GM12891 (cell line): ENCODE data around the gene PEAK1.
A peak's percentile ranks its signal among the peaks of the same experiment; 100 is the strongest.

Experiments
- DNase-seq: peaks from one replicate; pipeline ENCODE4 v3.0.0; 2011; ENCODE audit warnings: low spot score; ENCODE audit not compliant: insufficient read length
- FAIRE-seq: peaks from 2 replicates; lab custom pipeline; 2011; peaks lifted over from hg19 to GRCh38; lab: Jason Lieb, UNC
- PAX5 ChIP-seq: IDR thresholded peaks from 2 replicates; pipeline ENCODE4 v1.6.1; 2011; ENCODE audit warnings: low read length, moderate library complexity, mild to moderate bottlenecking; ENCODE audit not compliant: insufficient read depth, severe bottlenecking
- POLR2A ChIP-seq: IDR thresholded peaks from 2 replicates; pipeline ENCODE4 v1.6.1; 2011; ENCODE audit warnings: low read depth, low read length, control low read depth
- POLR2AphosphoS5 ChIP-seq: IDR thresholded peaks from 2 replicates; pipeline ENCODE4 v1.6.1; 2011; ENCODE audit warnings: low read depth, low read length, control low read depth
- POU2F2 ChIP-seq: IDR thresholded peaks from 2 replicates; pipeline ENCODE4 v1.6.1; 2011; ENCODE audit warnings: low read depth, mild to moderate bottlenecking, control low read depth, low read length, moderate library complexity
- SPI1 ChIP-seq: IDR thresholded peaks from 2 replicates; pipeline ENCODE4 v1.6.1; 2011; ENCODE audit warnings: low read depth, low read length, control low read depth
- TAF1 ChIP-seq: IDR thresholded peaks from 2 replicates; pipeline ENCODE4 v1.6.1; 2011; ENCODE audit warnings: low read depth, low read length, control low read depth

Gene PEAK1

DNA sequence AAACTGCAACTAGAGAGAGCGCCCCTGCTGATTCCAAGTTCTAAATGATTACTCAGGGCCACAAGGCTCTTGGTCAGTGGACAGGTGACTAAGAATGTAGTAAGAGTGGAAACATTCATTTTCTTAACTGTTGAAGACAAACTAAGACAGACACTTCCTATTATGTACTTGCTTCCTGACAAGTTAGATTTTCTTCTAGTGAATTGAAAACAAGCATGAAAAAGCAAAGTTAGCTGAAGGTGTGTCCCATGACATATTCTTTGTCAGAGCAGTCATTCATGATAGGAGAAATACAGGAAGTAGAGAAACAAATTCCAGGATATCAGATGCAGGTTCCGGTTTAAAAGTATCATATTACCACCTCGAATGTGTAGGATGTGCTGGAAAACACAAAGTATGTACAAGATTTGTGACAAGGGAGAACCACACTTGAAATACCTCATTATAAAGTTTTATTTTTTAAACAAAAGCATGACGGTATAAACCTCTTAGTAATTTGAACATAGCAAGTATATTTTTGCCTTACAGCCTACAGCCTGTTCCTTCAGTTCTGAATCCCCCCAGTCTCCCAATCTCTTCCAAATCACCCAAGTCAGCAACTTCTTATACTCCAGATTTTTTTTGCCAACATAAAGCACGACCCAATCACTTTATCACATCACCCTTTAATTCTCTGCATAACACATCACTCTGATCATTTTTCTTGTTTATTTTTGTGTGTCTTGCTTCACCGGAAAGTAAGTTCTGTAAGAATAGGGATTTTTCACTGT is 355.2 kb downstream of the PEAK1 start:
- FAIRE-seq (no peak), DNase-seq (no peak)
- TF ChIP-seq POLR2A: no peak

- TF ChIP-seq PAX5: no peak
- no peak for TF ChIP-seq POLR2A
- TF ChIP-seq POLR2AphosphoS5: no peak
- no peak for TF ChIP-seq POU2F2
- TF ChIP-seq TAF1: no peak
- no peak for TF ChIP-seq SPI1
- DNase-seq (no peak), FAIRE-seq (no peak)
These were observed 355.8 kb downstream of the PEAK1 start for GRCh38 chr15:77064063-77064462.

DNA sequence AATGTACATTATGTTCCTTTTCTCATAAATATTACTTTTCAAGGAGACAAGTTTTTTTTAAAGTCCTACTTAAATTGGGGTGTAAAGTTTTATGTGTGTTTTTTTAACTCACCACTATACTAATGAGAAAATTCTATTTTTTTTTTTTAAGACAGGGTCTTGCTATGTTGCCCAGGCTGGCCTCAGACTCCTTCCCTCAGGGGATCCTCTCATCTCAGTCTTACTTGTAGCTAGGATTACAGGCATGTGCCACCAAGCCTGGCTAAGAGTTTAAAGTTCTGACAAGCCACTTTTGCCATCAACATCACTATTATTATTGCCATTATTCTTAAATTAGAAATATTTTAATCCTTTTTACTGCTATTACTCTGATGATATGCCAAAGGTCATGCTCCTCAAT is 356.7 kb downstream of the PEAK1 start:
- DNase-seq (no peak), FAIRE-seq (no peak)
- TF ChIP-seq TAF1 (no peak), POLR2AphosphoS5 (no peak), POU2F2 (no peak), SPI1 (no peak), PAX5 (no peak), POLR2A (no peak)

GRCh38 chr15:77060546-77060945 is 359.4 kb downstream of the PEAK1 start:
- DNase-seq (no peak), FAIRE-seq (no peak)
- TF ChIP-seq PAX5: no peak
- no peak for TF ChIP-seq POLR2AphosphoS5
- no peak for TF ChIP-seq SPI1

DNA sequence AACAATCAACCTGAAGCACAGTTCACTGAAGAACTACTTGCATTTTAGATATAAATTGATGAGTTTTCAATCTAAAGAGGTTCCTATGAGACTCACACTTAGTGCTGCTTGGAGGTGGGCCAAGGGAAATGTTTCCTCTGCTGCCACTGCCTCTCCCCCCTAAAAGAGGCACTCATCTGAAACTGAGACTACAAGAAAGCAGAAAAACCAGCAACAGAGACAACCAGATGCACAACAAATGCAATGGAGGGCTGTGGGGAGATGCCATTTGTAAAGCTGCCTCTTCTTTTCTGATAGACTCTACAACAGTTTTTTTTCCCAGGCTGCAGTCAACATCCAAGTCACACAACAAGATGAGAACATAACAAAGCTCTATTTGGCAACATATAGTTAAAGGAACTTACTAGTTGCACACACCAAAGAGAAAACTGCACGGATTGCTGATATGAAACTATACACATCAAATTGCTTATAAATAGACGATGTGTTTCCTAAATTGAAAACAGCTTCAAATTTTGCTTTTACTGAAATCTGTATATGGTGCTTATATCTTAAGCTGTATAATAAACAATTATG is 360.0 kb downstream of the PEAK1 start:
- FAIRE-seq (peak; percentile 16), DNase-seq (no peak)

GRCh38 chr15:77058468-77058867 is 361.4 kb downstream of the PEAK1 start:
- TF ChIP-seq POLR2AphosphoS5 (no peak), POU2F2 (no peak), SPI1 (no peak), PAX5 (no peak), POLR2A (no peak), TAF1 (no peak)
- no peak for FAIRE-seq
- DNase-seq: no peak

More for the DNA sequence above, 360.0 kb downstream of the PEAK1 start:
- no peak for TF ChIP-seq POLR2AphosphoS5
- TF ChIP-seq POU2F2: no peak
- TF ChIP-seq TAF1: no peak
- TF ChIP-seq SPI1: no peak
- no peak for TF ChIP-seq PAX5
- no peak for TF ChIP-seq POLR2A

- DNase-seq: no peak
- TF ChIP-seq POLR2AphosphoS5: no peak
- TF ChIP-seq POU2F2: no peak
- no peak for TF ChIP-seq PAX5
- no peak for TF ChIP-seq TAF1
- no peak for TF ChIP-seq POLR2A
- no peak for TF ChIP-seq SPI1
These were observed 362.2 kb downstream of the PEAK1 start for GRCh38 chr15:77057685-77058084.

DNA sequence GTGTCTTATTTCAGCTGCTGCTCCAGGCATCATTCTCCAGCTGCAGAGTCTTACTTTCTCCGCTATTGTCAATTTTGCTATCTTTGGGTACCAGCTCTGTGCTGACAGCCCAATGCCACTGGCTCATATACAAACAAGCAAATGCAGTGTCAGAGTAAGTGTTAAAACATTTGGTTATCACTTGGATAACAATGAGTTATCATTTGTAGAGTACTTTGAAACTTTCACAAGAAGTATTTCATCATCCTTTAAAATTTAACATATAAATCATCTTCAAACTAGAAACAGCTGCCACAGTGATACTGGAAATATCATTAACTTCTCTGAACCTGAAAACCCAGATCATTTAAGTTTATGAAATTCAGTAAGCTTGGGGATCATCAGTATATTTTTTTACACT is 362.8 kb downstream of the PEAK1 start:
- FAIRE-seq: no peak
- TF ChIP-seq PAX5: no peak
- TF ChIP-seq POU2F2: no peak
- no peak for DNase-seq

More at GRCh38 chr15:77057685-77058084, 362.2 kb downstream of the PEAK1 start:
- FAIRE-seq: no peak

GRCh38 chr15:77053709-77054108 is 366.2 kb downstream of the PEAK1 start:
- DNase-seq: no peak
- TF ChIP-seq POLR2AphosphoS5: no peak
- TF ChIP-seq TAF1: no peak
- no peak for TF ChIP-seq PAX5
- no peak for TF ChIP-seq POLR2A
- no peak for TF ChIP-seq POU2F2
- TF ChIP-seq SPI1: no peak
- FAIRE-seq: no peak

GRCh38 chr15:77052556-77052955 is 367.3 kb downstream of the PEAK1 start:
- DNase-seq: no peak
- FAIRE-seq: no peak
- TF ChIP-seq POLR2AphosphoS5: no peak
- TF ChIP-seq POLR2A: no peak
- TF ChIP-seq TAF1: no peak
- no peak for TF ChIP-seq POU2F2
